Heart right ventricle (tissue), 16 donors: Measurements from ENCODE around the gene RASL10B. TPM values are rescaled to one million over a fixed set of nuclear protein-coding genes. Genes with fewer than 3 reads are reported as not detected.

Source experiments
- ATAC-seq, 8 donors: fragments of 200-7000 bp; cut with Tn5 transposase; one replicate each; pipeline ENCODE4 v1.9.1; 2020; ENCODE audit warnings: mild to moderate bottlenecking in 8 of 8, moderate library complexity in 8 of 8, moderate number of reproducible peaks in 1 of 8
- DNase-seq, 2 donors: peaks; one replicate each; pipeline ENCODE4 v3.0.0-alpha.2; 2020
- H3K27ac ChIP-seq, 10 donors: fragments of 200-600 bp; sonication (generic) in 2 of 10; one replicate each; pipeline versions ENCODE4 v1.5.0 to v1.8.0; 2020 to 2022; ENCODE audit warnings: mild to moderate bottlenecking in 3 of 10
- H3K27me3 ChIP-seq, 7 donors: fragments of 200-600 bp; one replicate each; pipeline ENCODE4 v1.8.0; 2021 to 2022; ENCODE audit warnings: mild to moderate bottlenecking in 2 of 7
- H3K36me3 ChIP-seq, 9 donors: fragments of 200-600 bp; sonication (generic) in 1 of 9; one replicate each; pipeline versions ENCODE4 v1.5.0 to v1.8.0; 2020 to 2022; ENCODE audit warnings: mild to moderate bottlenecking in 2 of 9
- H3K4me1 ChIP-seq, 9 donors: fragments of 200-600 bp; sonication (generic) in 1 of 9; one replicate each; pipeline versions ENCODE4 v1.5.0 to v1.8.0; 2020 to 2022; ENCODE audit warnings: mild to moderate bottlenecking in 4 of 9
- H3K4me3 ChIP-seq, 10 donors: fragments of 200-600 bp; sonication (generic) in 2 of 10; one replicate each; pipeline versions ENCODE4 v1.5.0 to v1.8.0; 2020 to 2022; ENCODE audit warnings: mild to moderate bottlenecking in 7 of 10, moderate library complexity in 2 of 10
- H3K9me3 ChIP-seq, 11 donors: fragments of 200-600 bp in 10 of 11; sonication (generic) in 2 of 11; one replicate each; pipeline versions ENCODE4 v1.5.0 to v1.8.0; 2013 to 2022; ENCODE audit warnings: mild to moderate bottlenecking in 2 of 11, control low read depth in 1 of 11, moderate library complexity in 1 of 11
- CTCF ChIP-seq, 9 donors: fragments of 200-600 bp; sonication (generic) in 2 of 9; IDR thresholded peaks; one replicate each; pipeline versions ENCODE4 v1.5.0 to v1.8.0; 2021 to 2022; ENCODE audit warnings: antibody characterized with exemption in 9 of 9, mild to moderate bottlenecking in 5 of 9, moderate library complexity in 1 of 9
- WGBS, 2 donors: extraction: QIAGEN DNeasy Blood & Tissue Kit; methylation state at CpG; one replicate each; pipeline ENCODE4 v1.1.7; 2013; ENCODE audit warnings: inconsistent platforms in 1 of 2; 5-methylcytosine and 5-hydroxymethylcytosine counted together
- intact Hi-C, 10 donors: fragments of 100-400 bp; cut with DNase I; formaldehyde crosslinking; loops; one replicate each; pipeline versions ENCODE4 v1.11.1 to v1.14.2; 2022
- polyA plus RNA-seq, 2 donors: library from polyadenylated mRNA; stranded (reverse); fragments of 200-250 nt; gene quantifications; one replicate each; pipeline ENCODE4 v1.2.3, GENCODE V29; 2013
- total RNA-seq, 10 donors: library from RNA; stranded (reverse); fragmentation: NEBNext Ultra II Directional in 3 of 10; extraction: Animal tissue kit (Norgen Biotek cat#: 25700) in 3 of 10; gene quantifications; one replicate each; pipeline versions ENCODE4 v1.2.1 to v1.2.4, GENCODE V29; 2021 to 2023
- donor health status: Arrhythmogenic right ventricular cardiomyopathy.
- donor health status: ischemic (EF 13 %, LVEDD 7.1; RV severe dilation, severe dysfunction).
- donor health status: healthy with polysubstance abuse.
- donor health status: DM: no; HTN: yes; CAD: no.
- donor health status: DM: no; HTN: no; CAD: no.
- donor health status: ischemic (EF 25% LVEDD 6.9; RV normal size, moderate dysfunction).
- donor health status: ischemic (EF 25% LVEDD 5.7; RV mildly dilated, moderate dysfunction).
- donor health status: healthy.
- donor health status: DM: yes; HTN: yes; CAD: no.
- donor health status: Ischemic cardiomyopathy.
- donor health status: ischemic (EF 35%, LVEDD 5.7; RV mildly dilated, moderate dysfunction).
- donor health status: nonischemic (EF 11% LVEDD 7.7; RV severe dilation, severe dysfunction).
- donor health status: DM: yes; HTN: yes; CAD: no.
- donor health status: PGD.
- donor health status: ischemic (EF 29% LVEDD 5.4; RV normal size, mild dysfunction).
- donor health status: nonischemic (EF 23%, LVEDD 6.1; RV moderate dilation, normal function).

The RASL10B gene
- total and polyA plus RNA-seq, 12 donors = 3.9 to 26.2 (median 10.9) TPM

GRCh38 chr17:35752471-35752870, 21.0 kb downstream of the RASL10B start:
- TF ChIP-seq CTCF (IDR thresholded peaks at IDR 0.05) = no peak
- intact Hi-C loops = loop anchor here in 1 of 10 donors (5.0 kb wide), 1 partner anchor 150 kb away; no protein-coding TSS in a partner anchor
- peaks cover 0 to 20% (median 9%) of the 10 kb centered on the region in 9 donors for H3K4me1 ChIP-seq
- DNase-seq (no peak), ATAC-seq (peak in 3 of 8 donors; percentile 2 to 6 (median 3))
- no peak overlapping the region for H3K27ac ChIP-seq
- H3K4me3 ChIP-seq = no peak overlapping the region
- H3K27me3 ChIP-seq = peaks cover 0 to 51% (median 34%) of the 10 kb centered on the region in 7 donors
- H3K36me3 ChIP-seq = no peaks in the 10 kb centered on the region
- H3K9me3 ChIP-seq = no peaks in the 10 kb centered on the region
- 51 to 63% methylated on average over 16 of the region's 16 CpGs for WGBS, 2 donors

DNA sequence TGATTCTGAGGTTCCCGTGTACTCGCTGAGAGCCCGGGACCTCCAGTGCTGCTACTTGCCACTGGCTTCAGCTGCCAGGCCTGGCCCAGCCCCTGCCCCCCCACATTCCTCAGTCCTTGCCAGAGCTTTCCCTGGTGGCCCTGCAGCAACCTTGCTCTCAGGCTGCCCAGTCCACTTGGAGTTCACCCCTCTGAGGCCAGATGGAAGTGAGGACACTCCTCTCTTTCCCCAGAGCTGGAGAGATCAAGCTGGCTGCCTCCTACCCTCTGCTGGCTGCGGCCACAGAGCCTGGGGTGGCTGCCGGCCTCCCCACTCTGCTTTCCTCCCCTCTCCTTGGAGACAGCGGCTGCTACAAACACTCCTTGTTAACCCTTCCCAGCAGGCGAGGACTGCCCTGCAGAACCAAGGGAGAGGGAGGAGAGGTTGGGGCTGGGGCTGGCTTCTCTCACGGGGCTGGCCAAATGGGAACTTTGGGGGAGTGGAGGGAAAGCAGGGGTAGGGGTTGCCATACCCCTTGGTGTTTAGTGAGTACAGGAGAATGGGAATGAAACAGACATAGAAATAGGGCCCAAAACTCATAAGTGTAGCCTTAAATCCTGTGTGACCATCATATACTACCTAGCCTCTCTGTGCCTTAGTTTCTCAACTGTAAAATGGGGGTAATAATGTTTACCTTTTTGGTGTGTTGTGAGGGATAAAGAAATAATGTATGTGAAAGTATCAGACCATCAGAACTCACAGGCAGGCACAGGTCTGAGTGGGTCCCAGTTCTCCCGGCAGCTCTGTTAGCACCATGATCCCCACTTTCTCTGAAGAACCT, 21.7 kb downstream of the RASL10B start, which contains the start of gene GAS2L2:
TSS of gene GAS2L2 (minus strand) at position 295 of the 820 bp plus-strand sequence. CDS start 389 bp downstream, outside the sequence.
- WGBS, 2 donors = 37 to 45% methylated on average over 9 of the region's 9 CpGs
- no peak for TF ChIP-seq CTCF (IDR thresholded peaks at IDR 0.05)

GRCh38 chr17:35757243-35757642, 25.8 kb downstream of the RASL10B start:
- ATAC-seq = no peak
- no peak for TF ChIP-seq CTCF (IDR thresholded peaks at IDR 0.05)
- H3K4me1 ChIP-seq = peaks cover 0 to 10% (median 3%) of the 10 kb centered on the region in 9 donors
- no peaks in the 10 kb centered on the region for H3K36me3 ChIP-seq
- no peak overlapping the region for H3K27ac ChIP-seq
- no peaks in the 10 kb centered on the region for H3K9me3 ChIP-seq
- H3K4me3 ChIP-seq = no peak overlapping the region
- intact Hi-C loops = no loop called here
- no peak for DNase-seq
- H3K27me3 ChIP-seq = peaks cover 0 to 11% (median 0%) of the 10 kb centered on the region in 7 donors

More for the DNA sequence above, 21.7 kb downstream of the RASL10B start, which contains the start of gene GAS2L2:
- intact Hi-C loops = loop anchor here in 1 of 10 donors (5.0 kb wide), 1 partner anchor 151 kb away; no protein-coding TSS in a partner anchor
- Histone ChIP-seq H3K4me1 (peaks cover 0 to 15% (median 9%) of the 10 kb centered on the region in 9 donors), H3K27me3 (peaks cover 0 to 45% (median 28%) of the 10 kb centered on the region in 7 donors), H3K36me3 (no peaks in the 10 kb centered on the region), H3K4me3 (no peak within 1 kb of the TSS), H3K27ac (no peak within 1 kb of the TSS), H3K9me3 (no peaks in the 10 kb centered on the region)
- ATAC-seq (peak; percentile 21 to 76 (median 46)), DNase-seq (no peak)

DNA sequence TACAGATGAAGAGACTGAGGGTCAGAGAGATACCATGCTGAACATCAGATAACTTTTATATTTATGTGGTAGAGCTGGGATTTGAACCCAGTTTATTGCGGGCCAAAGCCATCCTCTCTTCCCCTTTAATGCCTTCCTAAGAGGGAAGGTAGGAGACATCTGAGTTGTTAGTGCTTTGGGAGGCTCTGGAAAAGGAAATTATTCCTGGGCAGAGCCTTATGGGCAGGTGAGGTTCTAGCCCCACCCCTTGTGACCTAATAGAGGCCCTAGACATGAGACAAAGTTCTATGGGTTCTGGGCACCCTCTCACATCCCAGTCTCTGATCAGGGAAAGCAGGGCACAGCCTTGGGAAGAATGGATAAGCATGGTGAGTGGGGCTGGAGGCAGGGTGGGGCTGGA, 29.1 kb downstream of the RASL10B start, which contains the start of gene C17orf50:
TSS of gene C17orf50 (plus strand) at position 301 of the 400 bp plus-strand sequence. CDS start at position 356, 55 bp downstream.
- intact Hi-C loops = loop anchor here in 1 of 10 donors (10.0 kb wide), 1 partner anchor 586 kb away; no protein-coding TSS in a partner anchor
- TF ChIP-seq CTCF (IDR thresholded peaks at IDR 0.05) = no peak

More for the DNA sequence above, 29.1 kb downstream of the RASL10B start, which contains the start of gene C17orf50:
- ATAC-seq (no peak), DNase-seq (no peak)
- Histone ChIP-seq H3K36me3 (no peaks in the 10 kb centered on the region), H3K4me3 (no peak within 1 kb of the TSS), H3K4me1 (peaks cover 2 to 18% (median 8%) of the 10 kb centered on the region in 9 donors), H3K27me3 (peaks cover 0 to 10% (median 0%) of the 10 kb centered on the region in 7 donors), H3K9me3 (no peaks in the 10 kb centered on the region), H3K27ac (no peak within 1 kb of the TSS)
- 73 to 100% methylated on average over 1 of the region's 1 CpG for whole genome bisulfite sequencing, 2 donors
